Fibroblast of villous mesenchyme (primary cell): Measurements from ENCODE around the gene ARMC3. TPM values are rescaled to one million over a fixed set of nuclear protein-coding genes. Genes with fewer than 3 reads are reported as not detected.
A peak's percentile ranks its signal among the peaks of the same experiment; 100 is the strongest.

Experiments used
- DNase-seq: peaks from one replicate; pipeline ENCODE4 v3.0.0-alpha.2; 2010; ENCODE audit warnings: low read depth
- H3K4me3 ChIP-seq: 2 replicates; pipeline ENCODE4 v1.5.1; 2011; ENCODE audit warnings: low read depth, mild to moderate bottlenecking, low read length
- CTCF ChIP-seq: IDR thresholded peaks from 2 replicates; pipeline ENCODE4 v1.5.1; 2012; ENCODE audit warnings: low read depth, mild to moderate bottlenecking, low read length; ENCODE audit not compliant: insufficient read depth
- total RNA-seq: library from RNA; depleted of rRNA; stranded (reverse); fragments of >200 nt; gene quantifications from 2 replicates; pipeline ENCODE4 v1.2.3, GENCODE V29; 2012

ARMC3 gene
- total RNA-seq, 1 donor, result not detected

- TF ChIP-seq CTCF, result no peak
- no peak for DNase-seq
- H3K4me3 ChIP-seq, result no peak overlapping the region
These were observed 110.3 kb downstream of the ARMC3 start for GRCh38 chr10:23038172-23038571.

GRCh38 chr10:23040002-23040401 is 112.1 kb downstream of the ARMC3 start:
- no peak for TF ChIP-seq CTCF
- no peak for DNase-seq
- no peak overlapping the region for H3K4me3 ChIP-seq

GRCh38 chr10:23046027-23046426 is 118.2 kb downstream of the ARMC3 start:
- no peak for TF ChIP-seq CTCF
- no peak for DNase-seq
- no peak overlapping the region for H3K4me3 ChIP-seq

GRCh38 chr10:23047201-23048050 is 119.6 kb downstream of the ARMC3 start:
- peak; percentile 17 for DNase-seq
- TF ChIP-seq CTCF, result no peak
- no peak overlapping the region for H3K4me3 ChIP-seq

- TF ChIP-seq CTCF, result no peak
- no peak for DNase-seq
- H3K4me3 ChIP-seq, result no peak overlapping the region
These were observed 120.3 kb downstream of the ARMC3 start for GRCh38 chr10:23048191-23048590.

GRCh38 chr10:23051278-23051677 is 123.4 kb downstream of the ARMC3 start:
- no peak overlapping the region for H3K4me3 ChIP-seq
- TF ChIP-seq CTCF, result no peak
- DNase-seq, result no peak
